ENCODE results near the gene SCAF8.
"Not testable (repeated sequence)": the region's sequence is repeated elsewhere in the genome, so short reads cannot be mapped to it uniquely, and the experiment has no call there.

The SCAF8 gene

DNA sequence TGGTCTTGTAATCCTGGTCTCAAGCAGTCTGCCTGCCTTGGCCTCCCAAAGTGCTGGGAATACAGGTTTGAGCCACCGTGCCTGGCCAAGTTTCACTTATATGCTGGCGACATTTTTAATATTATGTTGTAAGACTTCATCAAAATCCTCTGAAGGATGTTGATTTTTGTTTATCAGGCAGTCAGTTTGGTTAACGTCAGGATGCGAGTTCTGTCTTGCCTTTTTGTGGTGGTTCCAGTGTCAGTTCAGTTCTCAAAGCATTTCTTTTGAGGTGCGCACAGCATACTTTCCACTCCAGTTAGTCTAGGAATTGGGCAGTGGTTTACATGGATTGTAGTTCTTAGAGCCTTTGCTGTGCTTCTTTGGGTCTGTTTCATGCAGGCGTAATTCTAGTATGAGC, 24.9 kb downstream of the SCAF8 start:
- TF ChIP-seq, protein P1, sequence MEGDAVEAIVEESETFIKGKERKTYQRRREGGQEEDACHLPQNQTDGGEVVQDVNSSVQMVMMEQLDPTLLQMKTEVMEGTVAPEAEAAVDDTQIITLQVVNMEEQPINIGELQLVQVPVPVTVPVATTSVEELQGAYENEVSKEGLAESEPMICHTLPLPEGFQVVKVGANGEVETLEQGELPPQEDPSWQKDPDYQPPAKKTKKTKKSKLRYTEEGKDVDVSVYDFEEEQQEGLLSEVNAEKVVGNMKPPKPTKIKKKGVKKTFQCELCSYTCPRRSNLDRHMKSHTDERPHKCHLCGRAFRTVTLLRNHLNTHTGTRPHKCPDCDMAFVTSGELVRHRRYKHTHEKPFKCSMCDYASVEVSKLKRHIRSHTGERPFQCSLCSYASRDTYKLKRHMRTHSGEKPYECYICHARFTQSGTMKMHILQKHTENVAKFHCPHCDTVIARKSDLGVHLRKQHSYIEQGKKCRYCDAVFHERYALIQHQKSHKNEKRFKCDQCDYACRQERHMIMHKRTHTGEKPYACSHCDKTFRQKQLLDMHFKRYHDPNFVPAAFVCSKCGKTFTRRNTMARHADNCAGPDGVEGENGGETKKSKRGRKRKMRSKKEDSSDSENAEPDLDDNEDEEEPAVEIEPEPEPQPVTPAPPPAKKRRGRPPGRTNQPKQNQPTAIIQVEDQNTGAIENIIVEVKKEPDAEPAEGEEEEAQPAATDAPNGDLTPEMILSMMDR (IDR thresholded peaks at IDR 0.05; ENCODE audit: low read depth, low read length, missing control alignments) = no peak
- H3K4me3 ChIP-seq (replicated peaks; ENCODE audit: low read depth, low read length) = no peak overlapping the region
- DNase-seq (ENCODE audit: extremely low read depth, low read depth) = no peak

- no peak overlapping the region for H3K4me3 ChIP-seq (replicated peaks; ENCODE audit: low read depth, low read length)
- no peak for DNase-seq (ENCODE audit: extremely low read depth, low read depth)
- TF ChIP-seq, protein P1 (IDR thresholded peaks at IDR 0.05; ENCODE audit: low read depth, low read length, missing control alignments) = no peak
These were observed 30.4 kb downstream of the SCAF8 start for GRCh38 chr6:154763650-154764049.

DNA sequence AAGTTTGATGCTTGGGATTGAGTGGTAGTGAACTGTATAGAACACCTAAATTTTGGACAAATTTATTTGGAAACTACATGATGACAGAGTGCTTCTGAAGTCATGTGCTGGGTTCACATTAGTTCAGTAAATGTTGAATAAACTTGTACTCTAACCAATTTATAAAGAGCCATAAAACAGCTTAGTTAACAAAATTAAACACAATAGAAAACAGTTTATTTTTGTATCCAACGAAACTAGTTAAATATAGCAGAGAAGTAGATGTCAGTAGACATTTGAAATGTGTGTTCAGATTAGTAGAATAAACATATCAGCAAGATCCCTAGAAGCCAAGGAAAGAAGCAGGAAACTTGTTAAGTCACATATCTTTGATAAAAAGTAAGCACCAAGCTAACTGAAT, 32.1 kb downstream of the SCAF8 start:
- TF ChIP-seq, protein P1 (IDR thresholded peaks at IDR 0.05; ENCODE audit: low read depth, low read length, missing control alignments) = no peak
- DNase-seq (ENCODE audit: extremely low read depth, low read depth) = no peak
- no peak overlapping the region for H3K4me3 ChIP-seq (replicated peaks; ENCODE audit: low read depth, low read length)

DNA sequence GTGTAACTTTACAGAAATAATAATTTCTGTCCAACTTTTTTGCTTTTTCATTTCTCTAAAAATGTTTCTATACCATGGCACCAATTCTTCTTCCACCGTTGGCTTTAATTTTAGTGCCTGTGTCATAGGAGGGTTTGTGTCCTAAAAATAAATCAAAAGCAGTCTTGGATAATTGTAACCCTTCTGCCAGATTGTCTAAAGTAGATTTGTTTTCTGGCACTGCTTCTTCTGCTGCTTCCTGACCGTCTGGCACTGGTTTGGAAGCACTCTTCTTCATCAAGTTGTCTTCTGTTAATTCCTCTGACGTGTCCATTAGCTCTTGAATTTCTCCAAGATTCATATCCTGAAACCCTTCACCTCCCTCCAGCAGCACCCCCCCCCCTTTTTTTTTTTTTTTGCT, 33.1 kb downstream of the SCAF8 start:
- TF ChIP-seq, protein P1 (IDR thresholded peaks at IDR 0.05; ENCODE audit: low read depth, low read length, missing control alignments) = no peak
- DNase-seq (ENCODE audit: extremely low read depth, low read depth) = no peak
- H3K4me3 ChIP-seq (replicated peaks; ENCODE audit: low read depth, low read length) = no peak overlapping the region

DNA sequence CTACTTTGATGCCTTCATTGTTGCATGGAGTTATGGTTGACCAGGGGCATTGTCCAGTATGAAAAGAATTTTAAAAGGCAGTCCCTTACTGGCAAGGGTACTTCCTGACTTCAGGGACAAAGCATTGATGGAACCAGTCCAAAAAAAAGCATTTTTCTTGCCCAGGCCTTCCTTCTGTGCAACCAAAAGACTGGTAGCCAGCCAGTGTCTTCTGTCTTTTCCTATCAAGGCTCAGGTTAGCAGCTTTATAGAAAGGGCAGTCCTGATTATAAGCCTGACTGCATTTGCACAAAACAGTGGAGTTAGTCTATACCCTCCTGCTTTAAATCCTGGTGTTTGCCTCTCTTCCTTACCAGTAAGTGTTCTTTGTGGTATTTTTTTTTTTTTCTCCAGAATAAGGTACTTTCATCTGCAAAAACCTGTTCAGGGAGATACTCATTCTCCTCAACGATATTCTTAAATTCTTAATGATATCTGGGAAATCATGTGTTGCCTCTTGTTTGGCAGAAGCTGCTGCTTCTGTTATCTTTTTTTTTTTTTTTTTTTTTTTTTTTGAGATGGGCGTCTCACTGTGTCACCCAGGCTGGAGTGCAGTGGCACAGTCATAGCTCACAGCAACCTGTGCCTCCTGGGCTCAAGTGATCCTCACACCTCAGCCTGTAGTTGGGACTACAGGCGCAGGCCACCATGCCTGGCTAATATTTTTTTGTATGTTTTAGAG, 33.9 kb downstream of the SCAF8 start:
- TF ChIP-seq, protein P1 (IDR thresholded peaks at IDR 0.05; ENCODE audit: low read depth, low read length, missing control alignments) = no peak
- H3K4me3 ChIP-seq (replicated peaks; ENCODE audit: low read depth, low read length) = no peak overlapping the region
- DNase-seq (ENCODE audit: extremely low read depth, low read depth) = no peak

GRCh38 chr6:154768280-154768679, 35.1 kb downstream of the SCAF8 start:
- TF ChIP-seq, protein P1 (IDR thresholded peaks at IDR 0.05; ENCODE audit: low read depth, low read length, missing control alignments) = no peak
- no peak overlapping the region for H3K4me3 ChIP-seq (replicated peaks; ENCODE audit: low read depth, low read length)
- no peak for DNase-seq (ENCODE audit: extremely low read depth, low read depth)

- TF ChIP-seq, protein P1 (IDR thresholded peaks at IDR 0.05; ENCODE audit: low read depth, low read length, missing control alignments) = no peak
- no peak overlapping the region for H3K4me3 ChIP-seq (replicated peaks; ENCODE audit: low read depth, low read length)
- no peak for DNase-seq (ENCODE audit: extremely low read depth, low read depth)
These were observed 40.4 kb downstream of the SCAF8 start for GRCh38 chr6:154773610-154774089.

GRCh38 chr6:154779157-154779556, 45.9 kb downstream of the SCAF8 start:
- DNase-seq (ENCODE audit: extremely low read depth, low read depth); H3K4me3 ChIP-seq (replicated peaks; ENCODE audit: low read depth, low read length): not testable (repeated sequence)
